GM06990 (cell line): ENCODE data around the gene USP22.
"Not testable (repeated sequence)": the region's sequence is repeated elsewhere in the genome, so short reads cannot be mapped to it uniquely, and the experiment has no call there.

Source experiments
- DNase-seq: peaks from one replicate; pipeline ENCODE4 v3.0.0-alpha.2; 2011; ENCODE audit not compliant: insufficient read length; ENCODE audit errors: extremely low read depth
- H3K27me3 ChIP-seq: replicated peaks from 2 replicates; pipeline ENCODE4 v1.6.0; 2011; ENCODE audit warnings: low read length; ENCODE audit not compliant: control insufficient read depth, insufficient read depth
- H3K36me3 ChIP-seq: 2 replicates; pipeline ENCODE4 v1.5.1; 2011; ENCODE audit warnings: low read length; ENCODE audit not compliant: control insufficient read depth, insufficient read depth
- H3K4me3 ChIP-seq: replicated peaks from 2 replicates; pipeline ENCODE4 v1.5.1; 2011; ENCODE audit warnings: low read depth, mild to moderate bottlenecking, control low read depth, low read length
- CTCF ChIP-seq: IDR thresholded peaks from 2 replicates; pipeline ENCODE4 v1.5.1; 2011; ENCODE audit warnings: low read length, control low read depth, mild to moderate bottlenecking, inconsistent platforms; ENCODE audit not compliant: insufficient read depth, poor library complexity, severe bottlenecking

Gene USP22

GRCh38 chr17:21058098-21058893 lies 15.5 kb upstream of the USP22 start:
- H3K36me3 ChIP-seq: no peaks in the 10 kb centered on the region
- TF ChIP-seq CTCF: no peak
- no peaks in the 10 kb centered on the region for H3K27me3 ChIP-seq
- DNase-seq: no peak
- H3K4me3 ChIP-seq: no peak overlapping the region

- not testable (repeated sequence) for H3K4me3 ChIP-seq, H3K27me3 ChIP-seq, H3K36me3 ChIP-seq
- DNase-seq: peak; percentile 61
Measured at GRCh38 chr17:21053056-21053455, 10.2 kb upstream of the USP22 start.

- Histone ChIP-seq H3K4me3 (no peak overlapping the region), H3K36me3 (no peaks in the 10 kb centered on the region), H3K27me3 (no peaks in the 10 kb centered on the region)
- no peak for TF ChIP-seq CTCF
- no peak for DNase-seq
Measured at GRCh38 chr17:21049457-21049856, 6.6 kb upstream of the USP22 start.

- DNase-seq: no peak
- H3K27me3 ChIP-seq: no peaks in the 10 kb centered on the region
- H3K4me3 ChIP-seq: no peak overlapping the region
- TF ChIP-seq CTCF: no peak
- no peaks in the 10 kb centered on the region for H3K36me3 ChIP-seq
Measured at GRCh38 chr17:21046216-21046615, 3.4 kb upstream of the USP22 start.

GRCh38 chr17:21044971-21045370 lies 2.2 kb upstream of the USP22 start:
- DNase-seq: no peak
- H3K27me3 ChIP-seq: no peaks in the 10 kb centered on the region
- TF ChIP-seq CTCF: no peak
- no peaks in the 10 kb centered on the region for H3K36me3 ChIP-seq
- no peak overlapping the region for H3K4me3 ChIP-seq

GRCh38 chr17:21043296-21044232 lies 753 bp upstream of the USP22 start:
- Histone ChIP-seq H3K4me3 (peak overlapping the region; percentile 69), H3K36me3 (no peaks in the 10 kb centered on the region), H3K27me3 (no peaks in the 10 kb centered on the region)
- DNase-seq: peak; percentile 98
- peak; percentile 97 for TF ChIP-seq CTCF
